Caki2 (cell line): ENCODE data around the gene FLNB. TPM values are rescaled to one million over a fixed set of nuclear protein-coding genes. Genes with fewer than 3 reads are reported as not detected.

Experiments used
- DNase-seq: peaks from one replicate; pipeline ENCODE4 v3.0.0-alpha.2; 2015; ENCODE audit warnings: low read depth
- in situ Hi-C: cut with HindIII; loops from 2 replicates; pipeline ENCODE4 v1.10.0; 2016; ENCODE audit warnings: low sequenced_read_pairs, low pct_unique_long_range_greater_than_20kb, mixed read lengths
- total RNA-seq: library from RNA; depleted of rRNA; stranded (reverse); fragments of >200 nt; shearing (Covaris generic); gene quantifications from 2 replicates; pipeline ENCODE4 v1.2.3, GENCODE V29; 2014; ENCODE audit warnings: low replicate concordance

Gene FLNB
- total RNA-seq, 1 experiment from 2014 or later, result 197 TPM

DNA sequence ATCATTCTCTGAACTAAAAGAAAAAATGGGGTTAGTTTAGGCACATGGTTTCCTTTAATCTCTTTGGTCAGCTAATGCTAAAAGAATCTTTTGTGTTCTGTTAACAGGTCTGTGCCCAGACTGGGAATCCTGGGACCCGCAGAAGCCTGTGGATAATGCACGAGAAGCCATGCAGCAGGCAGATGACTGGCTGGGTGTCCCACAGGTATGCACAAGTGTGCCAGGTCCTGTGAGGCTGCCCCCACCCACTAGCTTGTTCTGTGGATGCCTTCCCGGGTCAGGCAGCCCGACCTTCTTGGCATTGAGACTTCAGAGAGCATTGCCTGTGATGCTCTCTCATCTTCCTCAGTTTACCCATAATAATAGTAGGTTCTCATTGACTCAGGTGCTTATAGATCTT is 70.4 kb downstream of the FLNB start:
- no peak for DNase-seq
- in situ Hi-C loops, result no loop called here

GRCh38 chr3:58079773-58080172 is 71.6 kb downstream of the FLNB start:
- in situ Hi-C loops, result no loop called here
- peak; percentile 77 for DNase-seq

DNA sequence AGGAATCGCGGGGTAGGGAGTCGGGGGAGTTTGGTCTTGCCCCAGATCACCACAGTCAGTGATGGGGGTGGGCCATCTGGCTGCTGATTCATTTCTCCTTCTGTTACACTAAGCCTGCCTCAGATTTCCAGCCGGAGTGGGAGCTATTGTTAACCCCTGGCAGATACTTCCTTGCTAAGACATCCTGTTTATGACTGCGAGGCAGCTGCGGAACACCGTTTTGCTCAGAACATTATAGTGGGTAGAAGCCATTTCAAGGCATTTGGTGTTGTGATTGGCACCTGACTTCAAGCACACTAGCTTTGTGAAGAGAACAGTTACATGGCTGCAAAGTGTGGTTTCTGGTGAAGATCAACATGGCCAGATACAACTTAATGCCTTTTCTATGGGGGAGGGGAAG is 73.8 kb downstream of the FLNB start:
- in situ Hi-C loops, result no loop called here
- no peak for DNase-seq

DNA sequence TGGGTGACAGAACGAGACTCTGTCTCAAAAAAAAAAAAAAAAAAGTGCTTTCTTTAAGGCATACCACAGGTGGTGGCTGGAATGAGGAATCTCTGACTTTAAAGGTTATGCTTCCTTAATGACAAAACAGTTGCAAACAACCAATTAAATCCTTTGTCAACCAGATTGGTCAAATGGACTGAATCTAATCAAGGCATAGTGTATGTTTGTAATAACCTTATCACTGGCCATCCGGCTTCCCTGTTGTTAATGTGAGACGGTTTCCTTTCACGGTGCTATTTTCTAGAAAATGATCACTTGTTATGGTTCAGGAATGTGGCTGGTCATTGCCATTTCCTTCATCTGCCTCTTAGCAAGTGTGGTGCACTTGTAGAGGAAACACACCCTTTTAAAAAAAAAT is 75.9 kb downstream of the FLNB start:
- in situ Hi-C loops, result no loop called here
- DNase-seq, result no peak

GRCh38 chr3:58084788-58085543 is 76.7 kb downstream of the FLNB start:
- no peak for DNase-seq
- in situ Hi-C loops, result no loop called here

DNA sequence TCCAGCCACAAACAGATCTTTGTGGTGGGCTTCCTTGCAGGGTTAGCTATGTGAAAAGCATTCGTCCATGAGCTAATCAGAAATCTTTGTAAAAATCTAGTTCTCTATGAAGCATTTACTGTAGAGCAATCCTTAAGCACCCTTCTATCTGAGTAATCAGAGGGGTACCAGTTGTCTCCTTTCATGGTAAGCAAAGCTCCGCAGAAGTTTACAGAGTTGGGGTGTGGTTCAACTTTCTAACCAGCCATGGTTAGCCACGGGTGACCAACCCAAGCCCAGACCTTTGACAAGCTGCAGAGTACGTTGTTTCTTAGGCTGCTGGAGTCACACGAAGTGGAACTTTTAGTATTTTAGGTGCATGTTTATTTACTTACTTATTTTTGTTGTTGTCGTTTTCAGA is 77.4 kb downstream of the FLNB start:
- no peak for DNase-seq
- in situ Hi-C loops, result no loop called here

GRCh38 chr3:58088501-58088900 is 80.3 kb downstream of the FLNB start:
- no peak for DNase-seq
- in situ Hi-C loops, result no loop called here

- in situ Hi-C loops, result no loop called here
- no peak for DNase-seq
These were observed 82.1 kb downstream of the FLNB start for GRCh38 chr3:58090351-58090750.

DNA sequence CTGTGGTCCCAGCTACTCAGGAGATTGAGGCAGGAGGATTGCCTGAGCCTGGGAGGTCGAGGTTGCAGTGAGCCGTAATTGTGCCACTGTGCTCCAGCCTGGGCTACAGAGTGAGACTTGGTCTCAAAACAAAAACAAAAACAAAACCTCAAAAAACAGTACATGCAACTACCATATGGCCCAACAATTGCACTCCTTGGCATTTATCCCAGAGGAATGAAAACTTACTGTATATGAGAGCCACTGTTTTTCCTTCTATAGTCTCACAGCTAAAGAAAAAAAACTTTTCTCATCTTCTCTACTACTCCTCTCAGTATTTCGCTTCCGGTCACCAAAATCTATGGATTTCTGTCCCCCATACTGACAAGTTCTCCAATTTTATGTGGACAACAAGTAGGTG is 84.3 kb downstream of the FLNB start:
- no peak for DNase-seq
- in situ Hi-C loops, result no loop called here

DNA sequence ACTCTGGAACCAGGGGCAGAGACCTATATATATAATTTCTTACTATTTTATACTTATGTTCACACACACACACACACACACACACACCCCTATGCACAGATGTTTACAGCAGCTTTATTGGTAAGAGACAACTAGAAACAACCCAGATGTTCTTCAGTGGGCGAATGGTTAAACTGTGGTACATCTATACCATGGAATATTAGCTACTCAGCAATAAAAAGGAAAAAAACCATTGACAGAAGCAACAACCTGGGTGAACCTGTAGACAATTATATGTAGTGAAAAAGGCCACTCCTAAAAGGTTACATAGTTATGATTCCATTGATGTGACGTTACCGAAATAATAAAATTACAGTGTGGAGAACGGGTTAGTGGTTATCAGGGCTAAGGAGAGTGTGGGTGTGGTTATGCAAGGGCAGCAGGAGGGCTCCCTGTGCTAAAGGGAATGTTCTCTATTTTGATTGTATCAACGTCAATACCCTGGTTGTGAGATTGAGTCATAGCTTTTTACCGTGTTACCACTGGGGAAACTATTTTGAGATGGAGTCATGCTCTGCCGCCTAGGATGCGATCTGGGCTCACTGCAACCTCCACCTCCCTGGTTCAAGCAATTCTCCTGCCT is 85.5 kb downstream of the FLNB start:
- DNase-seq, result peak; percentile 75
- in situ Hi-C loops, result no loop called here

DNA sequence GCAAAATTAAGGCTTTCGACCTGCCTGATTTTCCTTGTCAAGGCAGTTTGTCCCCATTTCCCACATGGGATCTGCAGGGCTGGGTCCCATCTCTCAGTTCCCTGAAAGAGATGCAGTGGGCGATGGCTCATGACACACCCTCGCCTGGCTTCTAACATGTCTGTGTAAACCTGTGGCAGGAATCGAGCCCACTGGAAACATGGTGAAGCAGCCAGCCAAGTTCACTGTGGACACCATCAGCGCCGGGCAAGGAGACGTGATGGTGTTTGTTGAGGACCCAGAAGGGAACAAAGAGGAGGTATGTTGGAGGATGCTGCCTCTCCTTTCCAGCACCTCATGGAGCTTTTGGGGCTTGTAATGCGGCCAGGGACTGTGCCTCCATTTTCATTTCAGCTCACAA is 86.4 kb downstream of the FLNB start:
- in situ Hi-C loops, result no loop called here
- DNase-seq, result no peak

DNA sequence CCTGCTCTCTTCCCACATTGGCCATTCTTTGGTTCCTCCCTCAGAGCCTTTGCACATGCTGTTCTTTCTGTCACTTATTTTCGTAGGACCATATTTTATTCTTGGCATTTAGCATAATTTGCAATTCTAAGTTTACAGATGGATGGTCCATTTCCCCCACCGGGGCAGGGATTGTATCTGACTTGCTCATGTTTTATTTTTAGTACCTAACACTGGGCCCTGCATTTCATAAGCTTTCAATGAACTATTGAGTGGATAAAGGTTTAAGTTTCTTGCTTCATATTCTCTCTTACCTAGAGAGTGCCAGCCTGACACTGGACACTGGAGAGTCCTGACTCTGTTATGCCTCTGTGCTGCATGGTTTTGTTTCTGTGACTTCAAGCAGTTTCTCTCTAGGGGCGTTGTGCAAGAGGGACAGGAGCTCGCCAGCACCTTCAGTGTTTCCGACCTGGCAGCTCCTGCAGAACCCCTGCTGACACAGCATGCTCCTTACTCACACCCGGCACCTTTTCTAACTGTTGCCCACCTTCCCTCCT is 87.4 kb downstream of the FLNB start:
- DNase-seq, result no peak
- in situ Hi-C loops, result no loop called here

DNA sequence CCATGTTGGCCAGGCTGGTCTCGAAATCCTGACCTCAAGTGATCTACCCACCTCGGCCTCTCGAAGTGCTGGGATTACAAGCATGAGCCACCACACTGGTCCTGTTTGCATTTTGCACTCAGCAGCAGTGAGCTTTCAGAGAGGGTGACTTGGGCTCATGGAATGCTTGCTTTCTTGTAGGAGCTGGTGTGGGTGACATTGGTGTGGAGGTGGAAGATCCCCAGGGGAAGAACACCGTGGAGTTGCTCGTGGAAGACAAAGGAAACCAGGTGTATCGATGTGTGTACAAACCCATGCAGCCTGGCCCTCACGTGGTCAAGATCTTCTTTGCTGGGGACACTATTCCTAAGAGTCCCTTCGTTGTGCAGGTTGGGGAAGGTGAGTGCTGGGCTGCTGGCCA is 90.3 kb downstream of the FLNB start:
- no peak for DNase-seq
- in situ Hi-C loops, result no loop called here

DNA sequence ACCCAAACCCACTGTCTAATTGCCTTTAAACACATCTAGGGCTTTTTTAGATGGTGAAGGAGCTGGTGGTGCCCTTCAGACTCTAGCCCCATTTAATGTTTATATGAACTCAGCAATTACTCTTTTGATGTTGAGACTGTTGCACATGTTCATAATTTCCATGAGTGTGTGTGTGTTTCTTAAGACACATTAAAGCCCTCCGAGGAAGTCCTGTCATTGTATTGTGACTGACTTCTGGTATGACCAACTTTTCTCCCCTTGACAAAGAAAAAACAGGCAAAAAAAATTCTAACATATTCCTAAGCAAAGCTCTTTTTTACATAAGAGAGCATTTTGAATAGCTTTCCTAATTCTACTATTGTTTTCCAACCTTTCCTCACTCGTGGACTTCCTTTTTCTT is 91.6 kb downstream of the FLNB start:
- no peak for DNase-seq
- in situ Hi-C loops, result no loop called here

DNA sequence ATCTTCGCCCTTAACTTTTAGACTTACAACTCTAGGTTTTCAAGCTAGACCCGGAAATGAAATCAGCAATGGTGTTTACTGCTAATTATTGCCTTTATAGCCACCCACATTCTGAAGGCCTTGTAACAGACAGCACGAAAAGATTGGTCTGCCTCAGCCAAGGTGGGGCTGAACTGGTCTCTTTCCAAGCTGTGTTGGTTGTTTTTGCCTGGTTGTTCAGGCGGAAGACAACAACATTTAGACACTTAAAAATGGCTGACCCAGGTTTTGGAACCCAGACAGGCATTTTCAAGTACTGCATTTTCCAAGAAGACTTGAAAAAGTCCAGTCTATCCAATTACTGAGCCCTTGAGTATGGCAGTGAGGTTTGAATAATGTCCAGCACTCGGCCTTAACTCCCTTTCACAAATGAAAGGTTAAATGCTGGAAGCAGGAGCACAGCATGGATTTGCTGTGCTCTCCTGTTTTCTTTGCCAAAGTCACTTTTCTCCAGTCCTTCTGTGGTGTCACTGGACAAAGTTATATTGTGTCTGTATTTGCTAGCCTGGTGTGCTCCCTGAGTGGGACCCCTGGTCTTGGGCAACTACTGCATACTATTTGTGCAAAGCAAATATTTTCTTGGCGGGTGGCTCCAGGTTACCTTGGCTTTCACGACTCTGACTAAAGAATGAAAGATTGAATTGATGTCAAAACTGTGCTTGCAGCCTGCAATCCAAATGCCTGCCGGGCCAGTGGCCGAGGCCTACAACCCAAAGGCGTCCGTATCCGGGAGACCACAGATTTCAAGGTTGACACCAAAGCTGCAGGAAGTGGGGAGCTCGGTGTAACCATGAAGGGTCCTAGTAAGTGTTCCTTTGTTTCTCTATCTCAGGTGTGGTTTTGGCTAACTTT is 93.5 kb downstream of the FLNB start:
- in situ Hi-C loops, result no loop called here
- DNase-seq, result no peak

GRCh38 chr3:58102390-58102750 is 94.1 kb downstream of the FLNB start:
- no peak for DNase-seq
- in situ Hi-C loops, result no loop called here

DNA sequence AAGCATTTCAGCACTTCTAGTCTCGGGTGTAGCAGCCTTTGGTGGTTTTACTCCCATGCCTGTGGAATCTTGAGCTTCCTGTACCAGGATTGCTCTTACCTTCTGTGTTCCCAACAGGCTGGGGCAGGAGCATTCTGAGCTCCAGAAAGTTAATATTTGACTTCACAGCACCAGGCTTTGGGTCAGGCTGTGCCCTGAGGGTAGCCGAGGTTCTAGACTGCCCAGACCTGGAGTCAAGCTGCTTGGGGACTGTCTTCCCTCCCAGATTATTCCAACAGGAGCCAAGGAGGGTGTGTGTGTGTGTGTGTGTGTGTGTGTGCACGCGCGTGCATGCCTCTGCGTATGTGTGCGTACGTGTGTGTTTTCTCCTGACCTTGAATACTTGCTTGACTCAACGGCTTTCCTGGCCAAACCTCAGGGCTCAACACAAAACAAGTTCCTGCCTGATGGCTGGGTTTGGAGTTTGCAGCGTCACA is 94.8 kb downstream of the FLNB start:
- in situ Hi-C loops, result no loop called here
- DNase-seq, result no peak

GRCh38 chr3:58104151-58104550 is 95.9 kb downstream of the FLNB start:
- in situ Hi-C loops, result no loop called here
- no peak for DNase-seq

DNA sequence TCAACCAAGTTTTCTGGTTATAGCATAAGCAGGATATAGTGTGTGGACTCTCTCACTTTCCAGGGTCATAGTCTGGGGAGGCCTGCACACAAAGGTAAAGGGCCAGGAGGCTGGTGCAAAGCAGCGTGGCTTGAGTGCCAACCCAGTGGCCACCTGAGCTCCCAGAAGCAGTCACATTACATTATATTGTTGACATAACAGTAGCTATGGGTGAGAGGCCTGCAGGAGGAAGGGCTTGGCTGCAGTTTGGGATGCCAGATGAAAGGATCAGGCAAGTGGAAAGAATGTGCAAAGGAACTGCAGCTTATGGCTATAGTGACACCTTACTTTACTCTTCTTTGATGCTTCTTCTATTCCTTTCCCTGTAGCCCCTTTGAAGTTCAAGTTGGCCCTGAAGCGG is 96.5 kb downstream of the FLNB start:
- in situ Hi-C loops, result no loop called here
- DNase-seq, result no peak
